ENCODE results near the gene VPS13D. TPM values are rescaled to one million over a fixed set of nuclear protein-coding genes. Genes with fewer than 3 reads are reported as not detected.

Gene VPS13D
- total RNA-seq, 6 experiments from 2014 or later = 25.9 to 36.9 (median 30.8) TPM

- intact Hi-C loops (cut with DNase I) = no loop called here
- 55% methylated on average over 10 of the region's 11 CpGs for WGBS (ENCODE audit: insufficient coverage, low coverage, low lambda C conversion rate, missing lambda C conversion rate)
- Histone ChIP-seq H3K27ac (no peak overlapping the region), H3K27me3 (no peaks in the 10 kb centered on the region), H3K4me1 (peaks cover 0 to 9% (median 3%) of the 10 kb centered on the region in 4 donors), H3K4me3 (no peak overlapping the region), H3K9me3 (no peaks in the 10 kb centered on the region), H3K36me3 (peaks cover 0 to 38% (median 18%) of the 10 kb centered on the region in 4 donors)
- DNase-seq (no peak), ATAC-seq (peak in 2 of 4 donors; percentile 21 to 69)
- no peak for TF ChIP-seq POLR2A (IDR thresholded peaks at IDR 0.05)
- TF ChIP-seq CTCF (IDR thresholded peaks at IDR 0.05) = no peak
Observed at GRCh38 chr1:12333036-12333785, 103.4 kb downstream of the VPS13D start.

GRCh38 chr1:12335815-12336214 lies 106.0 kb downstream of the VPS13D start:
- Histone ChIP-seq H3K4me3 (no peak overlapping the region), H3K27ac (no peak overlapping the region), H3K9me3 (no peaks in the 10 kb centered on the region), H3K27me3 (no peaks in the 10 kb centered on the region), H3K4me1 (peaks cover 0 to 26% (median 3%) of the 10 kb centered on the region in 4 donors), H3K36me3 (peaks cover 0 to 32% (median 14%) of the 10 kb centered on the region in 4 donors)
- intact Hi-C loops (cut with DNase I) = no loop called here
- TF ChIP-seq POLR2A (IDR thresholded peaks at IDR 0.05) (no peak), CTCF (IDR thresholded peaks at IDR 0.05) (no peak)
- ATAC-seq (no peak), DNase-seq (no peak)
- WGBS (ENCODE audit: insufficient coverage, low coverage, low lambda C conversion rate, missing lambda C conversion rate) = 100% methylated on average over 4 of the region's 4 CpGs

GRCh38 chr1:12336413-12336812 lies 106.6 kb downstream of the VPS13D start:
- no peaks in the 10 kb centered on the region for H3K27me3 ChIP-seq
- no peak for ATAC-seq
- DNase-seq = no peak
- TF ChIP-seq POLR2A (IDR thresholded peaks at IDR 0.05) = no peak
- TF ChIP-seq CTCF (IDR thresholded peaks at IDR 0.05) = no peak
- 73% methylated on average over 1 of the region's 1 CpG for WGBS (ENCODE audit: insufficient coverage, low coverage, low lambda C conversion rate, missing lambda C conversion rate)
- peaks cover 0 to 31% (median 14%) of the 10 kb centered on the region in 4 donors for H3K36me3 ChIP-seq
- peaks cover 0 to 26% (median 3%) of the 10 kb centered on the region in 4 donors for H3K4me1 ChIP-seq
- intact Hi-C loops (cut with DNase I) = no loop called here
- no peak overlapping the region for H3K27ac ChIP-seq
- H3K9me3 ChIP-seq = no peaks in the 10 kb centered on the region
- no peak overlapping the region for H3K4me3 ChIP-seq

GRCh38 chr1:12338017-12338416 lies 108.2 kb downstream of the VPS13D start:
- 86% methylated on average over 4 of the region's 4 CpGs for WGBS (ENCODE audit: insufficient coverage, low coverage, low lambda C conversion rate, missing lambda C conversion rate)
- Histone ChIP-seq H3K9me3 (no peaks in the 10 kb centered on the region), H3K36me3 (peaks cover 0 to 33% (median 14%) of the 10 kb centered on the region in 4 donors), H3K4me3 (no peak overlapping the region), H3K27ac (no peak overlapping the region), H3K27me3 (no peaks in the 10 kb centered on the region), H3K4me1 (peaks cover 0 to 24% (median 0%) of the 10 kb centered on the region in 4 donors)
- no peak for DNase-seq
- no peak for TF ChIP-seq CTCF (IDR thresholded peaks at IDR 0.05)
- TF ChIP-seq POLR2A (IDR thresholded peaks at IDR 0.05) = no peak
- ATAC-seq = no peak
- intact Hi-C loops (cut with DNase I) = no loop called here

All from right lobe of liver (tissue), 6 donors.